HEK293T (cell line): ENCODE data around the gene PIEZO2.

Experiments
- BHLHE40 ChIP-seq: fragments of 450-650 bp; IDR thresholded peaks from 2 replicates; pipeline ENCODE4 v1.6.1; 2016; ENCODE audit warnings: mild to moderate bottlenecking, moderate library complexity, borderline replicate concordance
- CTBP1 ChIP-seq: fragments of 450-650 bp; IDR thresholded peaks from 2 replicates; pipeline ENCODE4 v1.6.1; 2016; ENCODE audit warnings: borderline replicate concordance
- ELF4 ChIP-seq: fragments of 450-650 bp; IDR thresholded peaks from 2 replicates; pipeline ENCODE4 v1.6.1; 2017; ENCODE audit warnings: antibody characterized with exemption
- FOXA1 ChIP-seq: fragments of 450-650 bp; IDR thresholded peaks from 2 replicates; pipeline ENCODE4 v1.6.1; 2016; ENCODE audit warnings: mild to moderate bottlenecking
- FOXM1 ChIP-seq: fragments of 450-650 bp; IDR thresholded peaks from 2 replicates; pipeline ENCODE4 v1.6.1; 2017; ENCODE audit warnings: mild to moderate bottlenecking, borderline replicate concordance
- L3MBTL2 ChIP-seq: fragments of 450-650 bp; conservative IDR thresholded peaks from 2 replicates; pipeline ENCODE4 v1.6.1; 2016; ENCODE audit warnings: mild to moderate bottlenecking
- NFRKB ChIP-seq: fragments of 450-650 bp; IDR thresholded peaks from 2 replicates; pipeline ENCODE4 v1.6.1; 2016; ENCODE audit warnings: mild to moderate bottlenecking, moderate library complexity
- SP1 ChIP-seq: fragments of 450-650 bp; IDR thresholded peaks from 2 replicates; pipeline ENCODE4 v1.6.1; 2017
- SUZ12 ChIP-seq: fragments of 450-650 bp; IDR thresholded peaks from 2 replicates; pipeline ENCODE4 v1.6.1; 2016; ENCODE audit warnings: mild to moderate bottlenecking
- ZNF384 ChIP-seq: fragments of 450-650 bp; IDR thresholded peaks from 2 replicates; pipeline ENCODE4 v1.6.1; 2016

DNA sequence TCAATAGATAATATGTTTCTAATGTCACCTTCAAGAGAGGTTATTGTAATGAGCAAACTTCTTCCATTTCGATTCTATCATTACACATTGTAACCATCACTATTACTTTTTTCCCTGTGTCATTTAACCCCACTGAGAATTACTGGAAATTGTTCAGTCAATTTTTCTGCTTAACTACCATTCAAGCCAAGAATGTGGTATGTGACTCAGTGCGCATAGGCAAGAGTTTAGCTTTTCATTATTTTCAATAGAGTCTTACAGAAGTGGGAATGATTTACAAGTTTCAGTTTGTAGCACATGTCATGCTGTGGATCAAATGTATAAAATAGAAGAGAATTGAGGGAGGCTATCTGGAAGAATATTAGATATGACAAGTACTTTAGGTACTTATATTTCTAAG, 34.3 kb upstream of the PIEZO2 start:
- TF ChIP-seq NFRKB (no peak), ELF4 (no peak), FOXA1 (no peak), SP1 (no peak), L3MBTL2 (no peak), CTBP1 (no peak), FOXM1 (no peak), ZNF384 (no peak), BHLHE40 (no peak), SUZ12 (no peak)
